Lower leg skin (tissue), 4 donors: ENCODE data around the gene SHFL. TPM values are rescaled to one million over a fixed set of nuclear protein-coding genes. Genes with fewer than 3 reads are reported as not detected.

ENCODE experiments used
- DNase-seq, 2 donors: peaks; one replicate each; pipeline ENCODE4 v3.0.0-alpha.2; 2019; ENCODE audit warnings: low spot score in 2 of 2
- H3K4me3 ChIP-seq: fragments of 200-600 bp; sonication (generic); 2 replicates; pipeline ENCODE4 v1.5.1; 2017; ENCODE audit warnings: mild to moderate bottlenecking, low read depth; ENCODE audit not compliant: poor library complexity, severe bottlenecking
- CTCF ChIP-seq, 3 donors: fragments of 450-650 bp; IDR thresholded peaks; one replicate each; pipeline ENCODE4 v1.5.1; 2016; ENCODE audit warnings: antibody characterized with exemption in 3 of 3, mild to moderate bottlenecking in 3 of 3, moderate library complexity in 2 of 3
- POLR2A ChIP-seq, 2 donors: fragments of 450-650 bp; IDR thresholded peaks; one replicate each; pipeline ENCODE4 v1.6.1; 2016 to 2017; ENCODE audit warnings: antibody characterized with exemption in 2 of 2, mild to moderate bottlenecking in 1 of 2, moderate library complexity in 1 of 2
- WGBS, 2 donors: methylation state at CpG; one replicate each; pipeline ENCODE4 v1.1.5; 2018; 5-methylcytosine and 5-hydroxymethylcytosine counted together
- intact Hi-C: fragments of 100-400 bp; cut with DNase I; formaldehyde crosslinking; loops from one replicate; pipeline ENCODE4 v1.15.0; 2023; ENCODE audit warnings: low total_unique reads
- total RNA-seq, 4 donors: library from RNA; depleted of rRNA; stranded (reverse); fragments of >200 nt; gene quantifications; one replicate each; pipeline ENCODE4 v1.1.0, GENCODE V29; 2016

SHFL gene
- total RNA-seq, 4 donors from 2014 or later: 17.0 to 24.6 (median 23.3) TPM

DNA sequence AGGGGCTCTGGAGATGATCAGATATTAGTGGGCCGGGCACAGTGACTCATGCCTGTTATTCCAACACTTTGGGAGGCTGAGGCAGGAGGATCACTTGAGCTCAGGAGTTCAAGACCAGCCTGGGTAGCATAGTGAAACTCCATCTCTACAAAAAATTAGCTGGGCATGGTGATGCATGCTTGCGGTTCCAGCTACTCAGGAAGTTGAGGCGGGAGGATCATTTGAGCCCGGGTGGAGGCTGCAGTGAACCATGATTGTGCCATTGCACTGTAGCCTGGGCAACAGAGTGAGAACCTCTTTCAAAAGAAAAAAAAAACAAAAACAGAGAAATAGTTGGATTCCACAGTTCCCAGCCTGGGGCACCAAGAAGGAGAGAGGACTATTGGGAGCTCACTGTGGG is 17.9 kb upstream of the SHFL start:
- WGBS, 2 donors: 59 to 61% methylated on average over 4 of the region's 4 CpGs
- intact Hi-C loops: no loop called here
- H3K4me3 ChIP-seq: no peak overlapping the region
- no peak for DNase-seq
- TF ChIP-seq CTCF (IDR thresholded peaks at IDR 0.05) (no peak), POLR2A (IDR thresholded peaks at IDR 0.05) (no peak)

DNA sequence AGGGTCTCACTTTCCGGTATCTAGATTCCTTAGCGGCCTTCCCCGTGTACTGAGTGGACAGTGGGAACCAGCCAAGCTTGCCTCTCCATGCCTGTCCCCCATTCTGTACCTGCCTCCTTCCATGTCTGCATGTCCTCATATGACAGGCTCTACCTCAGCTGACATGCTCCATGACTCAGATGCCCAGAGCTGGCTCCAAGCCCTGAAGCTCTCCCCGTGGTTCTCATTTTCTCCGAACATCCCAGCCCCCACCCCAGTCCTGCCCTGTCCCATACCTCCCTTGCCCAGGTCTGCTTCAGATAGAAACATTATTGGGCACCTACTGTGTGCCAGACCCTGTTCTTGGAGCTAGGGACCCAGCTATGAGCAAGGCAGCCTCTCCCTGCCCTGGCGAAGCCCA is 17.1 kb upstream of the SHFL start:
- TF ChIP-seq POLR2A (IDR thresholded peaks at IDR 0.05): no peak
- no peak for TF ChIP-seq CTCF (IDR thresholded peaks at IDR 0.05)
- DNase-seq: no peak
- 63 to 71% methylated on average over 6 of the region's 6 CpGs for WGBS, 2 donors
- intact Hi-C loops: no loop called here
- no peak overlapping the region for H3K4me3 ChIP-seq

- TF ChIP-seq POLR2A (IDR thresholded peaks at IDR 0.05) (no peak), CTCF (IDR thresholded peaks at IDR 0.05) (no peak)
- intact Hi-C loops: no loop called here
- 76 to 82% methylated on average over 21 to 22 of the region's 22 CpGs for WGBS, 2 donors
- DNase-seq: no peak
- H3K4me3 ChIP-seq: no peak overlapping the region
Measured at GRCh38 chr19:10070730-10071446, 15.2 kb upstream of the SHFL start.

DNA sequence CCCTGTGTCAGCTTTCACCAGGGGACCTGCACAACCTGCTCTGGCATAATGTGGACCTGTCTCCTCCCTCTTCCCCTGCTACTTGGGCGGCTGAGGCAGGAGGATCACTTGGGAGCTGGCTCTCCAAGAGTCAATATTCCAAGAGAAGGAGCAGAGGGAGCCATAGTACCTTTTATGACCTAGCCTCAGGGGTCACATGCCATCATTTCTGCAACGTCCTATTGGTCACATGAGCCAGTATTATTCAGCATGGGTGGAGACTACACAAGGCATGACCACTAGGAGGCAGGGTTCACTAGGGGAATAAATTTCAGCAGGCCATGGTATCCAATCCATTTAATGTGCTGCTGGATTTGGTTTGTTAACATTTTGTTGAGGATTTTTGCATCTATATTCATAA is 12.0 kb upstream of the SHFL start:
- WGBS, 2 donors: 38 to 49% methylated on average over 2 of the region's 2 CpGs

GRCh38 chr19:10076535-10076934 is 9.6 kb upstream of the SHFL start:
- TF ChIP-seq CTCF (IDR thresholded peaks at IDR 0.05): no peak
- TF ChIP-seq POLR2A (IDR thresholded peaks at IDR 0.05): no peak
- WGBS, 2 donors: 75 to 77% methylated on average over 6 of the region's 6 CpGs
- intact Hi-C loops: no loop called here
- H3K4me3 ChIP-seq: no peak overlapping the region
- DNase-seq: no peak

More for the DNA sequence above, 12.0 kb upstream of the SHFL start:
- no peak overlapping the region for H3K4me3 ChIP-seq
- intact Hi-C loops: no loop called here
- no peak for DNase-seq
- TF ChIP-seq POLR2A (IDR thresholded peaks at IDR 0.05) (no peak), CTCF (IDR thresholded peaks at IDR 0.05) (no peak)

- intact Hi-C loops: no loop called here
- 57 to 64% methylated on average over 8 of the region's 8 CpGs for WGBS, 2 donors
- no peak for DNase-seq
- TF ChIP-seq CTCF (IDR thresholded peaks at IDR 0.05) (no peak), POLR2A (IDR thresholded peaks at IDR 0.05) (no peak)
- no peak overlapping the region for H3K4me3 ChIP-seq
Measured at GRCh38 chr19:10078329-10078728, 7.8 kb upstream of the SHFL start.
